Activated T-helper 1 cell treated with anti-CD3 and anti-CD28 coated beads, Interleukin-2, amount 50 U/mL, for 16 hours (primary cell): ENCODE data around the gene ARHGEF5.
"Not testable (repeated sequence)": the region's sequence is repeated elsewhere in the genome, so short reads cannot be mapped to it uniquely, and the experiment has no call there.

Experiments
- DNase-seq, 2 donors: peaks; one replicate each; pipeline ENCODE4 v3.0.0-alpha.2; 2020; ENCODE audit warnings: low read depth in 1 of 2, low spot score in 1 of 2

Gene ARHGEF5

GRCh38 chr7:144427539-144427938 is 72.3 kb downstream of the ARHGEF5 start:
- DNase-seq, result not testable (repeated sequence)

GRCh38 chr7:144428431-144428830 is 73.2 kb downstream of the ARHGEF5 start:
- DNase-seq, result no peak
